HG02798 (cell line): ENCODE results near the gene BICRAL.
"Not testable (repeated sequence)": the region's sequence is repeated elsewhere in the genome, so short reads cannot be mapped to it uniquely, and the experiment has no call there.

Source experiments
- ATAC-seq: cut with Tn5 transposase; IDR thresholded peaks from one replicate; pipeline ENCODE4 v1.9.1; 2021; ENCODE audit warnings: mild to moderate bottlenecking; ENCODE audit not compliant: unreplicated experiment, poor library complexity

BICRAL gene

DNA sequence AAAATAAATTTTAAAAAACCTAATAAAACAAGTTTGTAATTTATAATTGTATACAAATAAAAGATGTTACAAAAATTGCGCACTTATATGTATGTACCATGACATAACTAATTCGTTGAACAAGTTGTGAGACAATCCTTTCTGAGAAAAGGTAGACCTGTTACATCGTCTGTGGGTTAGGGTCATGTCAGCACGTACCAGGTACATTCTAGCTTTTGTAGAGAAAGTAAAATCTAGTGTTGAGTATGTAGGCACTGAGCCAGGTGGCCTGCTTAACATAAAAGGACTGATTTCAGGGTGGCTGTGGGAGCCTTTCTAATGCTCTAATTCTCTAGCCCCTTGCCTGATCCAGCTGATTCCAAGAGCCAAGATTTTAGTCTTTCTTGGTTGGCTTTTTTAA lies 108.0 kb downstream of the BICRAL start:
- ATAC-seq: no peak

DNA sequence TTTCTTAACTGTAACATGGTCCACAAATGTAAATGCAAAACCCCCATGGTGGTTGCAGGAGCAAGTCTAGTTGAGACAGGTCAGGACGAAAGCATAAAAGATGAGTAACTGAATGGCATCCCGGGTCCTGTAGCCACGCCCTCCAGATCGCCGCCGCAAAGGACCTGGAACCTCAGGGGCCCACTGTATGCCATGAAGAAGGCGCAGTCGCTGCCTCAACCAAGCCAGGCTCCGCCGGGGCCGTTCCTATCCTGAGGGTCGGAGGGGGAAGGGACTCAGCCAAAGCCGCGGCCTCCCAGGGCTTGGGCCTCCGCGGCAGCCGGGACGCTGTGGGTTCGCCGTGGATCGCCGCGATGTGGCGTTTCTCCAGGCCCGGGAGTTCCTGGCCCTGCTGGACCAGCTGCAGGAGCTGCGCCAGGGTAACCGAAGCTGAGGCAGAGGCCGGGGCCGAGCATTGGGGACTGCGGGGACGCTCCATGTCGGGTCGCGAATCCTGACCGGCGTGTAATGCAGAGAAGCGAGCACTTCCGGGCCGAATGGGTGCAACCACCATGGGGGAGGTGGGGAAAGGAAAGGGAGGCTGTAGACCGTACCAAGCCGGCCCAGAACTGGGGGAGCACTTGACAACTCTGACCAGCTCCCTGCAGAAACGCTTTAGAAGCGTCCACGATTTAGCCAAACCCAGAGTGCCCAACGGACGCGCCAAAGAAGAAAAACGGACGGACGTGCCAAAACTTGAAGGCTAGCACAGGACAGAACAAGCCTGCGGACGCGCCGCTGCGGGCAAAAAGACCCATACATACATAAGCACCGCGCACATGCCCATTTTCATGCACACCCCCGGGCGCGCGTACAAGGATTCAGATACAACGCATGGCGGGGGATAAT lies 108.7 kb downstream of the BICRAL start:
- ATAC-seq: peak; percentile 92

DNA sequence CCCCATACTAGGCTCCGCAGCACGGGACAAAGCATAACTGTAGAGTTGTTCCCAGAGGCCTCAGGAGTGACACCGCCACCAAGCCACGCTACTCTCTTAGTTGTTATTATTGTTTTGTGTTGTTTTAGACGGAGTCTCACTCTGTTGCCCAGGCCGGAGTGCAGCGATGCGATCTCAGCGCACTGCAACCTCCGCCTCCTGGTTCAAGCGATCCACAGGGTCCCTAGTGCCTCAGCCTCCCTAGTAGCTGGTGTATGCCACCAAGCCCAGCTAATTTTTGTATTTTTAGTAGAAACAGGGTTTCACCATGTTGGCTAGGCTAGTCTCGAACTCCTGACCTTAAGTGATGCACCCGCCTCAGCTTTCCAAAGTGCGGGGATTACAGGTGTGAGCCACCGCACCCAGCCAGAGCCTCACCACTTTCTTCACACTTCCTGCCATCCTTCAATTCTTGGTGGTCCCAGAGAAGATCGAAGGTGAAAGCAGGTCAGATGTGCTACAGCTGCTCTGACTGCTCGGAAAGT lies 109.4 kb downstream of the BICRAL start:
- ATAC-seq: no peak

DNA sequence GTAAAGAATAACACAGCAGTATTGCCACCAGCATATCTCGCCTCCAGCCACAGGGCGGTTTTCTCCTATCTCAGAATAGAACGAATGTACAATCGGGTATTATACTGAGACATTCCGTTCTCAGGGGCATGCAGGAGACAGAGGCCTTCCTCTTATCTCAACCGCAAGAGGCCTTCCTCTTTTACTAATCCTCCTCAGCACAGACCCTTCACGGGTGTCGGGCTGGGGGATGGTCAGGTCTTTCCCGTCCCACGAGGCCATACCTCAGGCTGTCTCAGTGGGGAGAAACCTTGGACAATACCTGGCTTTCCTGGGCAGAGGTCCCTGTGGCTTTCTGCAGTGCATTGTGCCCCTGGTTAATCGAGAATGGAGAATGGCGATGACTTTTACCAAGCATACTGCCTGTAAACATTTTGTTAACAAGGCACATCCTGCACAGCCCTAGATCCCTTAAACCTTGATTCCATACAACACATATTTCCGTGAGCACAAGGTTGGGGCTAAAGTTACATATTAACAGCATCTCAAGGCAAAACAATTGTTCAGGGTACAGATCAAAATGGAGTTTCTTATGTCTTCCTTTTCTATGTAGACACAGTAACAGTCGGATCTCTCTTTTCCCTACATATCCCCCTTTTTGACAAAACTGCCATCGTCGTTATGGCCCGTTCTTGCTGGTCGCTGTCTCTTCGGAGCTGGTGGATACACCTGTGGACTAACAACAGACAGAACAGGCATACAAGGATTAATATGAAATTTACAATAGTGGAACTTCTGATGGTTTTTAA lies 112.4 kb downstream of the BICRAL start:
- not testable (repeated sequence) for ATAC-seq

DNA sequence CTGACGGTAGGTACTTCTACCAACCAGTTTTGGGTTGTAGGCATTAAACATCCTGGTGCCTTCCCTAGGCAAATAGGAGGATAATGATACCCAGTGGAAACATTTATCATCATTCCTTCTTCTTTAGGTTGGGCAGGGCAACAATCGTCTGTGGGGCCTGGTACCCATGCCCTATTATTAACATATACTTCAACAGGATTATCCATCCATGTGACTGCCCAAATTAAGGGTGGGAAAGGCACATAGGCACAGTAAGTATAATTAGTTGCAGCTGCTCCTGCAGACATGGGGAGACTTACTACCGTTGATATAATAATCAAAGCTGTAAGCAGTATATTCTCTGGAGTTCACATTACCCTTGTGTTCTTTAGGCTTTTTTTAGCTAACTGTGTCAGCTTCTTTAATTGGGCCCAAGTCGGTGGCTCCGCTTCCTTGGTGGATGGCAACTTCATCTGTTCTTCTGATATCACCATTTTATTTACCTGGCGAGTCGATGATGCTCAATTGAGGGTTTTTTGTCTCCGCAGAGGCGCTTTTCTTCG lies 114.4 kb downstream of the BICRAL start:
- ATAC-seq: no peak

DNA sequence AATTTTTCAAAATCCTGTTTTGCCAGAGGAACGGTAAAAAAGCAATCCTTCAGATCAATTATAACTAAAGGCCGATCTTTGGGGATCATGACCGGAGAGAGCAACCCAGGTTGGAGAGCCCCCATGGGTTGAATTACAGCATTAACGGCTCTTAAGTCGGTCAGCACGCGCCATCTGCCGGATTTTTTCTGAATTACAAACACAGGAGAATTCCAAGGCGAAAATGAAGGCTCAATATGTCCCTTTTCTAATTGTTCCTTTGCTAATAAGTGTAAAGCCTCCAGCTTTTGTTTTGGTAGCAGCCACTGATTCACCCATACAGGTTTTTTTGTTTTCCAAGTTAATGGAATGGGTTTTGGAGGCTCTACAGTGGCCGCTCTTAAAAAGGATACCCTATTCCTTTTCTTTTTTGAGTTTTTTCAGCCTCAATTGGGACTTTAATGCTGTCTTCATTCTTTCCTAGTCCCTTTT lies 117.1 kb downstream of the BICRAL start:
- no peak for ATAC-seq

DNA sequence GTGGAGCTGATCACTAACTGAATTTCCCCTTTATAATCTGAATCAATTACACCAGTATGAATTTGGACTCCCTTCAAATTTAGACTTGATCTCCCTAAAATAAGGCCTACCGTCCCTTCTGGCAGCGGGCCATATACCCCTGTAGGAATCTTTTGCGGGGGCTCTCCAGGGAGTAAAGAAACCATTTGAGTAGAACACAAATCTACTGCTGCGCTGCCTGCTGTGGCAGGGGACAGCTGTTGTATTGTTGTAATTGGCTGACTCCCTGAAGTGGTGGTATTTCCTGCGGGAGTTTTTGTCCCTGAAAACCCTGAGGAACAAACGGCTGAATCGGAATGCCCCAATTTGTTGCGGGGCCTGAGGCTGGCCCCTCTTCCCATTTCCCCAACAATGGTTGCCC lies 118.0 kb downstream of the BICRAL start:
- no peak for ATAC-seq

DNA sequence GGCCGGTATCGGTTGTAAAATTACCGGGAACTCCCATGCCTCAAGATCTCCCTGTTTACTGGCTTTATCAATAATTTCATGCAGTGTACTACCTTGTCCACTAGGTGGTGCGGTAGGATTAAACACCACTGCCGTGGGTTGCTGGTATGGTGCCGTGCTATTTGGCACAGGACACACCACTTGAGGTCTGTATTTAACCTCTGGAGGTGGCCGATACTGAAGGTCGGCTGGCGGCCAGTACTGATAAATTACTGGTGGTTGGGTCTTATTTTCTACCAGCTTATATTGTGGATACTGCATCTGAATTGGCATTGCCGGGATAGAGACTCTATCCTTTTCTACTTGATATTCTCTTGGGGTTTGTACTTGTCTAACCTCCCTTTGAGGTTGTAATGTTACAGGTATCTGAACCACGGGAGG lies 119.7 kb downstream of the BICRAL start:
- ATAC-seq: peak; percentile 66

DNA sequence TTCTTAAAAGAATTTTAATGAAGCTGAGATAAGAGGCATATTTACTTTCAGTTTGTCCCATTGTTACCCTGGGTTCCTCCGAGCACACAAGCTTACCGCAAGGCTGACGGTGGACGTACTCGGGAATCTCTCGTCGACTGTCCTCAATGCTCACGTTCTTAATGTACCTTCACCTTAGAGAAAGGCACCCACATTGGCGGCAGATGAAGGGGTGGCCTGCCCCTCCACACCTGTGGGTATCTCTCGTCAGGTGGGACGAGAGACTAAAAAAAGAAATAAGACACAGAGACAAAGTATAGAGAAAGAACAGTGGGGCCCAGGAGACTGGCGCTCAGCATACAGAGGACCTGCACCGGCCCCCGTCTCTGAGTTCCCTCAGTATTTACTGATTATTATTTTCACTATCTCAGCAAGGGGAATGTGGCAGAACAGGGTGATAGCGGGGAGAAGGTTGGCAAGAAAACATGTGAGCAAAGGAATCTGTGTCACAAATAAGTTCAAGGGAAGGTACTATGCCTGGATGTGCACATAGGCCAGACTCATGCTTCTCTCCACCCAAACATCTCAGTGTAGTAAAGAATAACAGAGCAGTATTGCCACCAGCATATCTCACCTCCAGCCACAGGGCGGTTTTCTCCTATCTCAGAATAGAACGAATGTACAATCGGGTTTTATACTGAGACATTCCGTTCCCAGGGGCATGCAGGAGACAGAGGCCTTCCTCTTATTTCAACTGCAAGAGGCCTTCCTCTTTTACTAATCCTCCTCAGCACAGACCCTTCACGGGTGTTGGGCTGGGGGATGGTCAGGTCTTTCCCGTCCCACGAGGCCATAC lies 120.8 kb downstream of the BICRAL start:
- not testable (repeated sequence) for ATAC-seq

DNA sequence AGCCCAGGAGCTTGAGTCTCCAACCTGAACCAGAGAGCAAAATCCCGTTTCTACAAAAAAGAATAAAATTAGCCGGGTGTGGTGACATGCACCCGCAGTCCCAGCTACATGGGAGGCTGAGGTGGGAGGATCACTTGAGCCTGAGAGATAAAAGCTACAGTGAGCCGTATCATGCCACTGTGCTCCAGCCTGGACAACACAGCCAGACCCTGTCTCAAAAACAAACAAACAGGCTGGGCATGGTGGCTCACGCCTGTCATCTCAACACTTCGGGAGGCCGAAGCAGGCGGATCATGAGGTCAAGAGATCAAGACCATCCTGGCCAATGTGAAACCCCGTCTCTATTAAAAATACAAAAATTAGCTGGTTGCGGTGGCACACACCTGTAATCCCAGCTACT lies 122.6 kb downstream of the BICRAL start:
- no peak for ATAC-seq

DNA sequence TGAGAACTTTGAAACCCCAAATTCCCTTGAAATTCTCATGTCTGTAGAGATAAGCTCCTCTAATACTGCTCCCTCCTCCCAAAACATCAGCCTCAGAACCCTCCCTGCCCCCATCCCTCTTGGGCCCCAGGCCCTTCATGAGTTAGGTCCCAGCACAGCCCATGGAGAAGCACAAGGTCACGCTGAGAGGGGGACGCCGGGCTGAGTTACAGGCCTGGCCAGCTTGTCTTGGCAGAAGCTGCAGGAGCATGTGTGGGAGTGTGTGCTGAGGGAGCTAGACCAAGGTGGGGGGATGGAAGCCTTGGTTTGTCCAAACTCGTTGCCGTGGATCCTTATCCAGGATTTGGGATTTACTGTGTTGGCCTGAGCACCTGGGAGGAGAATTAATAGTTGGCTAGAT lies 125.5 kb downstream of the BICRAL start:
- no peak for ATAC-seq

DNA sequence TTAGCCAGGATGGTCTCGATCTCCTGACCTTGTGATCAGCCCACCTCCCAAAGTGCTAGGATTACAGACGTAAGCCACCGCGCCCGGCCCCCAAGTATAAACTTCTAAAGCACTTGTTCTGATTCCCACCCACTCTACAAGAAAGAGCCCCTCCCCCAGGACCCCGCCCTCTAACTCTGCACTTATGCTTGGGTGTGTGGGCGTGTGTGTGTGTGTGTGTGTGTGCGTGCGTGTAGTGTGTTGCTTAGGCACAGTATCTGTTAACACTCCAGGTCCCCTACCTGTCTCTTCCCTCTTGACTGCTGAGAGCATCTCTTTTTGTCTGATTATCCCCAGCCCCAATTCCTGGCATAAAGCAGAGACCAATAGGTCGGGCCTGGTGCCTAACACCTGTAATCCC lies 128.0 kb downstream of the BICRAL start:
- no peak for ATAC-seq

DNA sequence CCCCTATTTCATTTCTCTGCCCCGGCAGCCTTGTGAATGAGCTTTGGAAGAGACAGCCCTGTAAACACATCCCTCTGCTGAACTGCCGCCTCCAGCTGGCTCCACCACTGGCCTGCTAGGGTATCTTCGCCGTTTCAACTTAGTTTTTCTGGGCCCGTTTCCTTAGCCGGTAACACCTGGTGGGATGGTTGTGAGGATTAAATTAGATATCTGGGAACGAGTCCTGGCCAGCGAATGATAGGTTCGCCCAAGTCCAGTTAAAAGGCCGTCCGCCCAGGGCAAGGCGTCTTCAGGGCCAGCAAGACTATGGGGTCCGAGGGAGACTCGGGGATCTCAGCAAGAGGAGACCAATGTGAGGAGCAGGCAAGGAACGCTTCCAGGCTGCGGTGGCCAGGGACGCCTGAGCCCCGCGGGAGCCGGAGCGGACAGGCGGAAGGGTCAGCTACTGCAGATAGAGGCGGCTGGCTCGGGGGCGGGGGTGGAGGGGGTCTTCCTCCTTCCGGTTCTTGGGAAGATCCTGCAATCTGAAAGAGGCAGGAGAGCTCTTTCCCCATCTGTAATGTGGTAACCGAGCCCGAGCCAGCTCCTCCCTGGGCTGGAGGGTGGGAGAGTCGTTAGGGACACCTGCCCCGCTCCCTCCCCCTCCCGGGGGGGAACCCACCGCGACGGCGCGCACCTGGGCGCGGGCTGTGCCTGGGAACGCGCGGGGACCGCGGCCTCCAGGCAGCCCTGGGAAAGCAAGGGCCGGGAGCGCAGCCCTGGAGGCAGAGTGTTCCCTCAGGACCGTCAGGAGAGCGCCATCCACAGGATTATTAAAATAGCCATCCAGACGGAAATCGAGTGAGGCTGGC lies 129.5 kb downstream of the BICRAL start:
- no peak for ATAC-seq

DNA sequence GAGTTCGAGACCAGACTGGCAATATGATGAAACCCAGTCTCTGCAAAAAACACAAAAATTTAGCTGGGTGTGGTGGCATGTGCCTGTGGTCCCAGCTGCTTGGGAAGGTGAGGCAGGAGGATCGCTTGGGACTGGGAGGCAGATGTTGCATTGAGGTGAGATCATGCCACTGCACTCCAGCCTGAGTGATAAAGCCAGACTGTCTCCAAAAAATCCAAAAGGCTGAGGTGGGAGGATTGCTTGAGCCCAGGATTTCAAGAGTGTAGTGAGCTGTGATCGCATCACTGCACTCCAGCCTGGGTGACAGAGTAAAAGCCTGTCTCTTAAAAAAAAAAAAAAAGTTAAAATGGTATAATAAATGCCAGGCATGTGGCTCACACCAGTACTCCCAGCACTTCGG lies 132.7 kb downstream of the BICRAL start:
- ATAC-seq: no peak

DNA sequence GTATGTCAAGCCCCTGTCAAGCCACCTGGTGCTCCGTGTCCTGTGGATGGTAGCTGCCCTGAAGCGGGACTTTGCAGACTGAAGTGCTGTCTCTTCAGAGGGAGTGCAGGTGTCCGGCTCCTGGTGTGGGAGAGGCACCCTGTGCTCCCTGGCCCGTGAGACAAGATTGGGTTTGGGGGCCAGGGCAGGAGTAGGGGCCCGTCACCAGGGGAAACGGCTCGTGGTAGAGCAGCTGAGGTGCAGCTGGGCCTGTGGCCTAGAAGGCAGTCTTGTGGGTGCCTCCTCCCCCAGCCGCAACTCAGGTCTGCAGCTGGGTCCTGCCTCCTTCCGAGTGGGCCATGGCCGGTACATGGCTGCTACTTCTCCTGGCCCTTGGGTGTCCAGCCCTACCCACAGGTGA lies 133.9 kb downstream of the BICRAL start, which contains the start of gene PTCRA:
Gene PTCRA (plus strand): TSS at position 322 of the 400 bp plus-strand sequence. CDS start 17 bp downstream, at position 339.
- ATAC-seq: no peak

DNA sequence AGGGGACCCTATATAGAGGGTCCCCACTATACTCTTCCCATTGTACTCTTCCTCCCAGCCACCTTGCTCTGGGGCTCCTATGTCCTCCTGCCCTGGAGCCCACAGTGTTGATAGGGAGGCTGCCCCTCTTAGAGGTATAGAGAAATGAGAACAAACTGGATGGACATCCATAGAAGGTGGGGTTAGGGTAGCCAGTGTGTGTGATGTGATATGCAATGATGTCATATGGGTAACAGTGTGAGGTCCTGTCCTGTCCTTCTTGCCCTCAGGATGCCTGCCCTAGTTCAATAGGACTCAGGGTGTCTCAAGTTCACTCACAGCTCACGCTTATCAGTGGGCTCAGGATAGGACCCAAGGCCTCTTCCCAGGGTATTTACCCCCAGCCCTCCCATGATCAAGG lies 134.4 kb downstream of the BICRAL start:
- ATAC-seq: no peak
